ENCODE data around the gene MAN1C1.

DNA sequence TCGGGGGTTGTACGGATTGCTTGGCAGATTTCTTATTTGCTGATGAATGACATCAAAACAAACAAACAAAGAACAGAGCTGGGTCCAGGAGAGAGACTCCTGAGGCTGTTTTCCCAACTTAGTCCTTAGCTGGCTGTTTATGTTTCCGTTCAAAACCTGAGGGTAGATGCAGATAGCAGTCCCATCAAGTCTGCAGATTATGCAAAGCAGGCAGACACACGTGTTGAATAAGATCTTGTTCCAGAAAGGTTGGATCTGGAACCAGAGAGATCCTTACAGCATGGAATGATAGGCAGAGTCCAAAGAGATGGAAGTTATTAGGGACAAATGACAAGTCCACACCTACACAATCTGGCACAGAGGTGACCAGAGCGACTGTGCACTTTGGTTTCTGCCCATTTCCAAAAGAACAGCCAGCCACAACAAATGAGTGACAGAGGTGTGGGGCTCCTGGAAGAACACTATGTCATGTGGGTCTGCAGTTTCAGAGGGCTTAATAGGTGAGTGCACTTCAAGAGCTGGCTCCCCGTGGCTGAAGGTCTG, 65.5 kb downstream of the MAN1C1 start:
- TF ChIP-seq, protein P1, sequence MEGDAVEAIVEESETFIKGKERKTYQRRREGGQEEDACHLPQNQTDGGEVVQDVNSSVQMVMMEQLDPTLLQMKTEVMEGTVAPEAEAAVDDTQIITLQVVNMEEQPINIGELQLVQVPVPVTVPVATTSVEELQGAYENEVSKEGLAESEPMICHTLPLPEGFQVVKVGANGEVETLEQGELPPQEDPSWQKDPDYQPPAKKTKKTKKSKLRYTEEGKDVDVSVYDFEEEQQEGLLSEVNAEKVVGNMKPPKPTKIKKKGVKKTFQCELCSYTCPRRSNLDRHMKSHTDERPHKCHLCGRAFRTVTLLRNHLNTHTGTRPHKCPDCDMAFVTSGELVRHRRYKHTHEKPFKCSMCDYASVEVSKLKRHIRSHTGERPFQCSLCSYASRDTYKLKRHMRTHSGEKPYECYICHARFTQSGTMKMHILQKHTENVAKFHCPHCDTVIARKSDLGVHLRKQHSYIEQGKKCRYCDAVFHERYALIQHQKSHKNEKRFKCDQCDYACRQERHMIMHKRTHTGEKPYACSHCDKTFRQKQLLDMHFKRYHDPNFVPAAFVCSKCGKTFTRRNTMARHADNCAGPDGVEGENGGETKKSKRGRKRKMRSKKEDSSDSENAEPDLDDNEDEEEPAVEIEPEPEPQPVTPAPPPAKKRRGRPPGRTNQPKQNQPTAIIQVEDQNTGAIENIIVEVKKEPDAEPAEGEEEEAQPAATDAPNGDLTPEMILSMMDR (conservative IDR thresholded peaks at IDR 0.05), result no peak
- TF ChIP-seq ZFX (IDR thresholded peaks at IDR 0.05), result no peak

All from C4-2B (cell line).